GM12878 (cell line): ENCODE data around the gene PLEK2.

Experiments used
- CTCF ChIP-seq, 3 experiments: IDR thresholded peaks in 2 of 3; conservative IDR thresholded peaks in 1 of 3; 2 replicates each; pipeline ENCODE4 v1.5.1; 2011; ENCODE audit warnings: low read depth in 3 of 3, low read length in 3 of 3, mild to moderate bottlenecking in 3 of 3, control low read depth in 2 of 3, moderate library complexity in 2 of 3, inconsistent platforms in 1 of 3, mixed read lengths in 1 of 3; ENCODE audit not compliant: control insufficient read depth in 2 of 3, insufficient read depth in 1 of 3; ENCODE audit errors: extremely low read depth in 1 of 3
- POLR2AphosphoS2 ChIP-seq: IDR thresholded peaks from 2 replicates; pipeline ENCODE4 v1.6.1; 2011; ENCODE audit warnings: low read depth, mild to moderate bottlenecking, low read length, improper control_type of control experiment, moderate library complexity
- SUPT20H ChIP-seq: IDR thresholded peaks from 2 replicates; pipeline ENCODE4 v1.6.1; 2011; ENCODE audit warnings: low read depth, mild to moderate bottlenecking, low read length, moderate library complexity, borderline replicate concordance; ENCODE audit not compliant: control insufficient read depth

- TF ChIP-seq CTCF (IDR thresholded peaks at IDR 0.05 in 2 of 3, conservative IDR thresholded peaks at IDR 0.05 in 1 of 3; ENCODE audit: control insufficient read depth in 2 of 3, extremely low read depth in 1 of 3, insufficient read depth in 1 of 3, low read depth in 3 of 3, low read length in 3 of 3) (no peak), POLR2AphosphoS2 (no peak), SUPT20H (no peak)
These were observed 4.8 kb upstream of the PLEK2 start for GRCh38 chr14:67416810-67417209.
